Measurements from ENCODE around the gene NHS.

Gene NHS

GRCh38 chrX:17740137-17741122 is 365.4 kb downstream of the NHS start:
- DNase-seq, result no peak

- DNase-seq, result no peak
Observed at GRCh38 chrX:17741123-17741511, 366.1 kb downstream of the NHS start.

DNA sequence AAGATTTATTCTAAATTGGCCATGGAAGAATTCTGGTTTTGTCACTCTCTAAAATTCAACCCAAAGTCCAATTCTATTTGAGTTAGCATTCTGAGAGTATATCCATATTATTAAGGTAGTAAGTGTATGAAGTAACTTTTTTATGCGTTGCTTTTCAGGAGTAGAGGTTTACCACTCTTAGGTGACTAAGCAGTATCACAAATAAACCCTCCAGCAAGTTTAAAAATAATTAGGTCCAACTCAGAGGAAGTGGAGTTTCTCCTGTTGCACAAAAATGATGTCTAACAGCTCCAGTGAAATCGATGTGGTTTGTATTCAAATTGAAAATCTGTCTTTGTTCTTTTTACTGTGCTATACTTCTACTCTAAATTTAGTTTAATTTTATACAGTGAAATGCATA is 368.9 kb downstream of the NHS start:
- DNase-seq, result no peak

- no peak for DNase-seq
Observed at GRCh38 chrX:17744896-17745523, 370.0 kb downstream of the NHS start.

DNA sequence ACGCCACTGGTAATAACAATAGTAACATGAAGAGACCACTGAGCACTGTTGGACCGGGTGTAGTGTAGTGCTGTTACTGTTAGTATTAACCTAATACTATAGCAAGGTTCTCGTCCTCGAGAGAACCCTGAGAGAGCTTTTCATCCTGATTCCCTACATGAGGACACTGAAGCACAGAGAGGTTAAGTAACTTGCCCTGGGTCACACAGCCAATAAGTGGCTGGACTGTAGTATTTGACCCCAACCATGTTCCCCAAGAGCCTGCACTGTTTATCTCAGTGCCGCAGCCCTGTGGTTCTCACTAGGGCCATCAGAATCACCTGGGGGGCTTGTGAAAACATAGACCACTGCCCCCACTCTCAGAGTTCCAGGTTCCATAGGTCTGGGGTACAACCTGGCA is 372.7 kb downstream of the NHS start:
- DNase-seq, result no peak

DNA sequence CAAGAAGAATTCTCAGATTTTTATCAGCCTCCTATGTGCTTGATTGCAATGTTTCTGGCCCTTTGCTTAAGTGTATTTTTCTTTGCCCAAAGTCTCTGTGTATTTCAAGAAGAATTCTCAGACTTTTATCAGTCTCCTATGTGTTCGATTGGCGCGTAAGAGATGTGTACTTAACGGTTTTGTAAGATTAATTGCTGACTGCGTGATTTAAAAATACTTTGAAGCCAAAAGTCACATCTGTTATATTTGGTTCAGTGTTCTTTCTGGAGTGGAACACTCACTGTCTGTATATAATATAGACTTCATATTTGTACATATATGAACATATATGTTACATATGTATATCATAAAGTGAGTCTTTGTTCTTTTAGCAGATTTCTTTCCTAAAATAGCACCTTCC is 373.7 kb downstream of the NHS start:
- DNase-seq, result no peak

GRCh38 chrX:17750436-17750835 is 375.4 kb downstream of the NHS start:
- no peak for DNase-seq

- DNase-seq, result no peak
Observed at GRCh38 chrX:17758382-17758781, 383.4 kb downstream of the NHS start.

DNA sequence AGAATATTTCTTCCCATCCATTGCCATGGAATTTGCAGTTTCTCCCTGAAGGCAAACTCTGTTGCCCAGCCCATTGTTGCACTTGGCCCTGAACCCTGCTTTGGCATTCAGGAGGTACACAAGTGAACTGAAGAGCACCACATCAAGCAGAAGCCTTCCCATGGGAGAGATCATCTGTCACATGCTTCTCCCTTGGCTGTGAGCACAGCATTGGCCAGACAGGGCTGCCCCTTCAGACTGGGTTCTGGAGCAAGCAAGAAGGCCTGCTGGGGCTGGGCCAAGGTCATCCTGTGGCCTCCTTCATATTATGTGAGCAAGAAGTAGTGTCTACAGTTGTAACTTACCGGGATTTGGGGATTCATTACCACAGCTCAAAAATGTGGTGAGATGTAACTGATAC is 385.0 kb downstream of the NHS start:
- DNase-seq, result no peak

- DNase-seq, result no peak
Observed at GRCh38 chrX:17767734-17768133, 392.7 kb downstream of the NHS start.

GRCh38 chrX:17768997-17769396 is 394.0 kb downstream of the NHS start:
- no peak for DNase-seq

GRCh38 chrX:17769701-17770269 is 394.8 kb downstream of the NHS start:
- no peak for DNase-seq

- DNase-seq, result no peak
Observed at GRCh38 chrX:17773221-17773876, 398.3 kb downstream of the NHS start.

DNA sequence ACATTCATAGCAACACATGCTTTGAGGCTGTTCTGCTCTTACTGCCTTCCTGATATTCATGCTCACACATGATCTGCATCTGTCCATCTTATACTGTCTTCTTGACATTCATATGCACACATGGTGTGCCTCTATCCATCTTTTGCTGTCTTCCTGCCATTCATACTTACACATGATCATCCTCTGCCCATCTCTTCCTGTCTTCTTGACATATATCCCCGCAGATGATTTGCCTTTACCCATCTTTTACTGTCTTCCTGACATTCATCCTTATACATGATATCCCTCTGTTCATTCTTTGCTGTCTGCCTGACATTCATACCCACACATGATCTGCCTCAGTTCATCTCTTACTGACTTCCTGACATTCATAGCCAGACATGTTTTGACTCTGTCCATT is 399.1 kb downstream of the NHS start:
- no peak for DNase-seq

- DNase-seq, result no peak
Observed at GRCh38 chrX:17778997-17779396, 404.0 kb downstream of the NHS start.

DNA sequence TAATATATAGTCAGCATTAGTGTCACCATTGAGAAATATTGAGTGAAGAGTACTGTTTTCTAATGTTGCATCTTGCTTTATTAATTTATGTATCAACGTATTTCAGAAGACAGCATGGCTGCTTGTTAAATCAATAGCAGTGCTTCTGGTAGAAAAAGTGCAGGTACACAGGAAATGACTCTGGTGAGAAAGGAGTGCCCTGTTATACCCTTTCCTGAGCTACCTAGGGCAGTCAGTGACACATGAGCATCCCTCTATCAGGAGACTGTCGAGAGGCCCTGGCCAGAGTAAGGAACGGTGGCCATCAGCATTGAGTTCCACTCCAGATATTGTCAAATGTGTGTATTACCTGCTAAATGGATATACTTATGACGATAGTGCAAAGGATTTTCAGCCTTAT is 404.4 kb downstream of the NHS start:
- no peak for DNase-seq

Data from T-helper 9 cell (primary cell).